A673 (cell line): Measurements from ENCODE around the gene RMND5A. TPM values are rescaled to one million over a fixed set of nuclear protein-coding genes. Genes with fewer than 3 reads are reported as not detected.

Source experiments
- BruUV-seq: library from RNA; stranded (reverse); fragments of 400-500 nt; replicated peaks from 2 replicates; lab custom pipeline; 2021; lab: Mats Ljungman, UMichigan
- CTCF ChIA-PET: fragments of 300-600 bp; sonication (Branson Sonifier 250); formaldehyde crosslinking; loops from one replicate; lab custom pipeline; 2022; ENCODE audit warnings: antibody characterized with exemption; lab: Charles Lee
- POLR2A ChIA-PET: fragments of 300-600 bp; sonication (Branson Sonifier 250); formaldehyde crosslinking; loops from one replicate; lab custom pipeline; 2022; ENCODE audit warnings: antibody characterized with exemption; ENCODE audit not compliant: low non-redundant PET; lab: Charles Lee
- DNase-seq: peaks from one replicate; pipeline ENCODE4 v3.0.0-alpha.2; 2015; ENCODE audit warnings: low spot score
- H3K27ac ChIP-seq: fragments of 200-600 bp; sonication (generic); 2 replicates; pipeline ENCODE4 v1.5.1; 2016; ENCODE audit warnings: mixed run types, low read depth, mild to moderate bottlenecking, mixed read lengths, antibody characterized with exemption, low read length; ENCODE audit not compliant: poor library complexity, severe bottlenecking
- H3K27me3 ChIP-seq: fragments of 200-600 bp; sonication (generic); replicated peaks from 2 replicates; pipeline ENCODE4 v1.6.1; 2017; ENCODE audit warnings: mixed run types, low read depth, mild to moderate bottlenecking, mixed read lengths, antibody characterized with exemption, low read length; ENCODE audit not compliant: insufficient read depth, poor library complexity
- H3K36me3 ChIP-seq: fragments of 200-600 bp; sonication (generic); 2 replicates; pipeline ENCODE4 v1.6.1; 2016; ENCODE audit warnings: mixed run types, mild to moderate bottlenecking, mixed read lengths, antibody characterized with exemption, low read length; ENCODE audit not compliant: insufficient read depth, poor library complexity, severe bottlenecking
- H3K4me1 ChIP-seq: fragments of 200-600 bp; sonication (generic); 2 replicates; pipeline ENCODE4 v1.6.1; 2017; ENCODE audit warnings: mixed run types, mild to moderate bottlenecking, mixed read lengths, antibody characterized with exemption, low read length; ENCODE audit not compliant: insufficient read depth, poor library complexity, severe bottlenecking
- H3K4me3 ChIP-seq: fragments of 200-600 bp; sonication (generic); 2 replicates; pipeline ENCODE4 v1.5.1; 2016; ENCODE audit warnings: low read depth, mixed run types, mild to moderate bottlenecking, mixed read lengths, low read length; ENCODE audit not compliant: poor library complexity, severe bottlenecking
- H3K9me3 ChIP-seq: fragments of 200-600 bp; sonication (generic); 2 replicates; pipeline ENCODE4 v1.6.1; 2016; ENCODE audit warnings: mixed run types, low read depth, mild to moderate bottlenecking, mixed read lengths, antibody characterized with exemption, low read length; ENCODE audit not compliant: poor library complexity, severe bottlenecking
- EZH2 ChIP-seq: fragments of 200-600 bp; sonication (generic); IDR thresholded peaks from 2 replicates; pipeline ENCODE4 v1.6.1; 2017; ENCODE audit warnings: borderline replicate concordance, low read depth, mild to moderate bottlenecking, mixed read lengths, antibody characterized with exemption, low read length; ENCODE audit not compliant: poor library complexity, severe bottlenecking
- intact Hi-C: fragments of 100-400 bp; cut with micrococcal nuclease; formaldehyde crosslinking; loops from one replicate; pipeline ENCODE4 v1.10.0; 2022; ENCODE audit not compliant: unreplicated experiment
- total RNA-seq: library from RNA; stranded (reverse); gene quantifications from 2 replicates; pipeline ENCODE4 v1.2.3, GENCODE V29; 2021
- TF ChIP-seq, protein P1 (sequence below): fragments of 300-800, 200-600 bp; sonication (generic); conservative IDR thresholded peaks from 2 replicates; pipeline ENCODE4 v1.5.1; 2017; ENCODE audit warnings: low read depth, mild to moderate bottlenecking, antibody characterized with exemption, low read length, moderate library complexity, mixed read lengths

RMND5A gene
- total RNA-seq, 1 experiment from 2014 or later: 38.7 TPM

DNA sequence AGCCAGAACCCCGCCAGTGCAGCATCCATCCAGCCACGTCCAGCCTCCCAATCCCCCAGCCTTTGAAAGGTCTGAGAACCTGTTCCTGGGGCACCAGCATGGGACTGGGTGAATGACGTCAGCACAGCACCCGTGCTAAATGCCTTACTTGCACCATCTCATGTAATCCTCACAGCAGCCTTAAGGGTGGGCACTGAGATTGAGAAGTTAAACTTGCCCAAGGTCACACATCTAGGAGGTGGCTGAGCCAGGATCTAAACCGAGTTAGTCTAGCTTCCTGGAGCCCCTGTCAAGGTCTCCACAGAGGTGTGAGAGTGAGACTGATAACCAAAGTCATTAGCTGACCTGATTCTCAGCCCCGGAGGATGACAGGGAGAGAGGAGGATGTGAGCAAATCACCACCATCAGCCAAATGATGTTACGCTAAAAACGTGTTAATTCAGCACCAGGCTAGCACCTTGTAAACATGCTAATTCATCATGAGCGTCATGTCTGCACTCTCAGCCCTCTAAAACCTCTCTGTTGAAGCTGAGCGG, 66.0 kb downstream of the RMND5A start:
- no peaks in the 10 kb centered on the region for H3K9me3 ChIP-seq
- intact Hi-C loops: no loop called here
- H3K4me1 ChIP-seq: peaks cover 12% of the 10 kb centered on the region
- ChIA-PET POLR2A (no interaction called here), CTCF (no interaction called here)
- no peak overlapping the region for H3K4me3 ChIP-seq
- no peak for DNase-seq
- H3K36me3 ChIP-seq: no peaks in the 10 kb centered on the region
- TF ChIP-seq, protein P1, sequence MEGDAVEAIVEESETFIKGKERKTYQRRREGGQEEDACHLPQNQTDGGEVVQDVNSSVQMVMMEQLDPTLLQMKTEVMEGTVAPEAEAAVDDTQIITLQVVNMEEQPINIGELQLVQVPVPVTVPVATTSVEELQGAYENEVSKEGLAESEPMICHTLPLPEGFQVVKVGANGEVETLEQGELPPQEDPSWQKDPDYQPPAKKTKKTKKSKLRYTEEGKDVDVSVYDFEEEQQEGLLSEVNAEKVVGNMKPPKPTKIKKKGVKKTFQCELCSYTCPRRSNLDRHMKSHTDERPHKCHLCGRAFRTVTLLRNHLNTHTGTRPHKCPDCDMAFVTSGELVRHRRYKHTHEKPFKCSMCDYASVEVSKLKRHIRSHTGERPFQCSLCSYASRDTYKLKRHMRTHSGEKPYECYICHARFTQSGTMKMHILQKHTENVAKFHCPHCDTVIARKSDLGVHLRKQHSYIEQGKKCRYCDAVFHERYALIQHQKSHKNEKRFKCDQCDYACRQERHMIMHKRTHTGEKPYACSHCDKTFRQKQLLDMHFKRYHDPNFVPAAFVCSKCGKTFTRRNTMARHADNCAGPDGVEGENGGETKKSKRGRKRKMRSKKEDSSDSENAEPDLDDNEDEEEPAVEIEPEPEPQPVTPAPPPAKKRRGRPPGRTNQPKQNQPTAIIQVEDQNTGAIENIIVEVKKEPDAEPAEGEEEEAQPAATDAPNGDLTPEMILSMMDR: no peak
- no peak for TF ChIP-seq EZH2
- no TSS peak for BruUV-seq
- H3K27ac ChIP-seq: no peak overlapping the region
- peaks cover 40% of the 10 kb centered on the region for H3K27me3 ChIP-seq

DNA sequence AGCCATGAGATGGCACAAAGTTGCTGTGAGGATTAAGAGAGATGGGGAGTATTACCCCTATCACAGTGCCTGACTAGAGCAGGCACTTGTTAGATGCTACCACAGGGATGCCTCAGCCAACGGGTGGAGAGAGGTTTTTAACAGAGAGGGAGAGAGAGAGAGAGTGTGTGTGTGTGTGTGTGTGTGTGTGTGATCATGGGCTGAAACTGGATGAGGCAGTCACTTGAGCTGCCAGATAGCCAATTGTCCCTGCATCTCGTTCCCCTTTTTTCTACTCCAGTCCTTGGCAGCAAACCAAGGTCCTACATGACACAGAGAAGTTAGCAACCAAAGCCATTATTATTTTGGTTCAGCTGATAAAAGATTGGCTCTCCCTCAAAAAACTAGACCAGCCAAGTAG, 67.6 kb downstream of the RMND5A start:
- Histone ChIP-seq H3K27ac (no peak overlapping the region), H3K36me3 (no peaks in the 10 kb centered on the region), H3K27me3 (peaks cover 56% of the 10 kb centered on the region), H3K9me3 (no peaks in the 10 kb centered on the region), H3K4me3 (no peak overlapping the region), H3K4me1 (peaks cover 12% of the 10 kb centered on the region)
- POLR2A ChIA-PET: no interaction called here
- BruUV-seq: no TSS peak
- intact Hi-C loops: no loop called here
- CTCF ChIA-PET: no interaction called here
- TF ChIP-seq EZH2: no peak
- TF ChIP-seq, protein P1: no peak
- no peak for DNase-seq

- intact Hi-C loops: no loop called here
- TF ChIP-seq EZH2: no peak
- TF ChIP-seq, protein P1: no peak
Observed at GRCh38 chr2:86788165-86788564, 68.1 kb downstream of the RMND5A start.

More at GRCh38 chr2:86788165-86788564, 68.1 kb downstream of the RMND5A start:
- H3K27ac ChIP-seq: no peak overlapping the region
- H3K4me3 ChIP-seq: no peak overlapping the region
- BruUV-seq: no TSS peak
- no peaks in the 10 kb centered on the region for H3K9me3 ChIP-seq
- CTCF ChIA-PET: no interaction called here
- POLR2A ChIA-PET: no interaction called here
- peaks cover 61% of the 10 kb centered on the region for H3K27me3 ChIP-seq
- no peaks in the 10 kb centered on the region for H3K36me3 ChIP-seq
- H3K4me1 ChIP-seq: peaks cover 12% of the 10 kb centered on the region
- no peak for DNase-seq
